Neuron (in vitro differentiated cells): ENCODE measurements around the gene TARP.

Experiments used
- H2AFZ ChIP-seq: one replicate; pipeline ENCODE4 v1.6.1; 2013; ENCODE audit warnings: low read depth, mild to moderate bottlenecking, inconsistent platforms, low read length, moderate library complexity
- H3K27me3 ChIP-seq: one replicate; pipeline ENCODE4 v1.6.1; 2013; ENCODE audit warnings: low read length; ENCODE audit not compliant: insufficient read depth
- H3K36me3 ChIP-seq: one replicate; pipeline ENCODE4 v1.6.1; 2013; ENCODE audit warnings: low read length; ENCODE audit not compliant: insufficient read depth
- H3K4me1 ChIP-seq: one replicate; pipeline ENCODE4 v1.6.1; 2013; ENCODE audit warnings: low read length; ENCODE audit not compliant: insufficient read depth
- H3K4me3 ChIP-seq: 2 replicates; pipeline ENCODE4 v1.5.1; 2013; ENCODE audit warnings: mild to moderate bottlenecking, low read length, moderate library complexity
- H3K9me3 ChIP-seq: one replicate; pipeline ENCODE4 v1.6.1; 2013; ENCODE audit warnings: low read length

The TARP gene

DNA sequence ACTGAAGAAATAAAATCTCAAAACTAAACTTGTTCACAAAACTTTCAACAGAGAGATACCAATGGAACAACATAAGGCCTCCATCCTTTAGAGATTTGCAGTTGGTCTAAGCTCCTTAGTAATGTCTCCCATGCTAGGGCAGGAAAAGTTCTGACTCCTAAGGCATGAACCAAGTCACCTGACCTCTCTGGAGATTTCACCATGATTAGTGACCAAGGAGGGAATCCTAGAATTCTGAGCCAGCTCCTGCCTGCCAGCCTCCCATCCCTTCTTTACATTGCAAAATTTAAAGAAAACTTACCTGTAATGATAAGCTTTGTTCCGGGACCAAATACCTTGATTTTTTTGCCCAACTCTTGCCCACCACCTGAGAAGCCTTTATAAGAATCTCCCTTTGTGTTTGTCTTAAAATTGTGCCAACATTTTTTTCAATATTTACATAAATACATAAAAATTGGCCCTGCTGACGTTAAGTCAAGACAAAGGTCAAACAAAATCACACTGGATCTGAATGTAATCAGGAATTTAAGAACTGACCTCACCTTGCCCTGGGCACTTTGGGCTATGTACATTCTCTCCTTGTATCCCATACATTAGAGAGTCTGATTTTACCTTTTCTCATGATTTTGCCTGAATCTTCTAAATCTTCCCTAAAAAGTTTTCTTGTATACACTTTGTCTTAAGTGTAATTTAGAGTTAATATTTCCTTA is at the start of gene TARP:
Gene TARP (minus strand): TSS at position 351 of the 710 bp plus-strand sequence.
- H3K27me3 ChIP-seq = no peaks in the 10 kb centered on the region
- H3K4me3 ChIP-seq = no peak within 1 kb of the TSS
- H3K4me1 ChIP-seq = no peaks in the 10 kb centered on the region
- no peak within 1 kb of the TSS for H2AFZ ChIP-seq
- no peaks in the 10 kb centered on the region for H3K9me3 ChIP-seq
- no peaks in the 10 kb centered on the region for H3K36me3 ChIP-seq

- H3K36me3 ChIP-seq = no peaks in the 10 kb centered on the region
- H3K4me1 ChIP-seq = no peaks in the 10 kb centered on the region
- H3K4me3 ChIP-seq = no peak overlapping the region
- no peaks in the 10 kb centered on the region for H3K9me3 ChIP-seq
- H3K27me3 ChIP-seq = no peaks in the 10 kb centered on the region
- H2AFZ ChIP-seq = no peak overlapping the region
Observed at GRCh38 chr7:38323156-38323555, 49.7 kb upstream of the TARP start.

DNA sequence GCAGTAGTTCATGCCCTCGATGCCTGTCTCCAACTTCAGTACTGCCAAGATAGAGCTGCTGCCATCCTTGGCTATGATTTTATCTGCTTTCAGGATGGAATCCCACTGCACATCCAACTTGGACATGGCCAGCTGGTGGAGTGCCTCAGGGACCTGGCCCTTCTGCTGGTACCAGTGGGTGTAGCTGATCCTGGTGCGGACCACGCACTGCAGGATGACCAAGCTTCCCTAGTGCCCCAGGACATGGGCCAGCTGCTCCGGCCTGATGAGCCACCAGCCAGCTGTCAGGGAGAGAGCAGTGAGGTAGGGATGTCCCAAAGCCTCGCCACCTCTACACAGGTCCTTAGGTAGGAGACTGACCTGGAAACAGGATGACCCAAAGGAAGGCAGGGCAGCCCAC is 49.0 kb upstream of the TARP start:
- no peaks in the 10 kb centered on the region for H3K9me3 ChIP-seq
- H3K27me3 ChIP-seq = no peaks in the 10 kb centered on the region
- no peaks in the 10 kb centered on the region for H3K4me1 ChIP-seq
- no peak overlapping the region for H3K4me3 ChIP-seq
- no peaks in the 10 kb centered on the region for H3K36me3 ChIP-seq
- H2AFZ ChIP-seq = no peak overlapping the region

- Histone ChIP-seq H3K36me3 (no peaks in the 10 kb centered on the region), H3K4me1 (no peaks in the 10 kb centered on the region), H2AFZ (no peak overlapping the region), H3K4me3 (no peak overlapping the region), H3K27me3 (no peaks in the 10 kb centered on the region), H3K9me3 (no peaks in the 10 kb centered on the region)
Observed at GRCh38 chr7:38321967-38322366, 48.5 kb upstream of the TARP start.

GRCh38 chr7:38321515-38321944 is 48.1 kb upstream of the TARP start:
- no peaks in the 10 kb centered on the region for H3K27me3 ChIP-seq
- H3K36me3 ChIP-seq = no peaks in the 10 kb centered on the region
- no peaks in the 10 kb centered on the region for H3K4me1 ChIP-seq
- H2AFZ ChIP-seq = no peak overlapping the region
- no peaks in the 10 kb centered on the region for H3K9me3 ChIP-seq
- no peak overlapping the region for H3K4me3 ChIP-seq

GRCh38 chr7:38321050-38321449 is 47.6 kb upstream of the TARP start:
- Histone ChIP-seq H3K9me3 (no peaks in the 10 kb centered on the region), H3K4me1 (no peaks in the 10 kb centered on the region), H3K27me3 (no peaks in the 10 kb centered on the region), H3K4me3 (no peak overlapping the region), H2AFZ (no peak overlapping the region), H3K36me3 (no peaks in the 10 kb centered on the region)

DNA sequence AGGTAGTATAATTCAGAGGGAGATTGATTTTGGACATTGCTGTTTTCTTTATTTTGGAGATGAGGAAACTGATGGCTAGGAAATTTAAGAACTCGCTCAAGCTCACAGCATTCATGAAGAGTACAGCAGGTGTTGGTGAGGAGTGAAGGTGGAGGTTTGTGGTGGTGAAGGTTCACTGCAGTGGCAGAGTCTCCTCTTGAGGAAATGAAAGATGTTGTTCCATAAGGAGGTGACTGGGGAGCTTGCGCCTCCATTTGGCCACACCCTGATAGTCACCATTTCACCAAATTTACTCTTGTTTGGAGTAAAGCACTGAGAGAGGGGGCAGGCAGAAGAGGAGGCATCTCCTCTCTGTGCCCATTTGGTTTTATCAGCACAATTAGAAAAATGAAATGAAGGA is 46.4 kb upstream of the TARP start:
- H3K27me3 ChIP-seq = no peaks in the 10 kb centered on the region
- H3K4me3 ChIP-seq = no peak overlapping the region
- no peak overlapping the region for H2AFZ ChIP-seq
- H3K4me1 ChIP-seq = no peaks in the 10 kb centered on the region
- no peaks in the 10 kb centered on the region for H3K36me3 ChIP-seq
- H3K9me3 ChIP-seq = no peaks in the 10 kb centered on the region

DNA sequence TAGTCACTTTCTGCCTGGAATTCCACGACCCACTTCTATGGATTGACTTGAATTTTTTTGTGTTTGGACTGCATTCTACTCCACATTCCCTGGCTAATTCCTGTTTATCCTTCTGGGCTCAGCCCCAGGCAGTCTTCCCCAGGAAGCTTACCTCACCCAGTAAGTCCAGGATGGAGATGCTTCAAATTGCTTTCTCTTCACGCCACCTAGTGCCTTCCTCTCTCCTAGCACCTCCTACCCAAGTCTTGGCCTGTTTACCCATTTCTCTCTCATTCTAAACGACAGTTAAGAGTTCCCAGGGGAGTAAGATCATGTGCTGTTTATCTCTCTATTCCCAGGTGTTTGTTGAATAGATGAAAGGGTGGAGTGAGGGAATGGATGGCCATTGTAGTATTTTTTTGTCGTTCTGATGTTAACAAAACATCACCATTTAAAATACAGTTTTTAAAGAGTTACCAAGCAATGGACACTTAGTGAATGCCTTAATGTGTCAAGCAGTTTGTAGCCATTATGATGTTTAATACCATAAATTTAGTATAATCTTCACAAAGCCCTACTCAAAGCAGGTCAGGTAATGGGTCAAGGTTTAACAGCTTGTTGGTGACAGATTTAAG is 45.5 kb upstream of the TARP start:
- no peaks in the 10 kb centered on the region for H3K9me3 ChIP-seq

DNA sequence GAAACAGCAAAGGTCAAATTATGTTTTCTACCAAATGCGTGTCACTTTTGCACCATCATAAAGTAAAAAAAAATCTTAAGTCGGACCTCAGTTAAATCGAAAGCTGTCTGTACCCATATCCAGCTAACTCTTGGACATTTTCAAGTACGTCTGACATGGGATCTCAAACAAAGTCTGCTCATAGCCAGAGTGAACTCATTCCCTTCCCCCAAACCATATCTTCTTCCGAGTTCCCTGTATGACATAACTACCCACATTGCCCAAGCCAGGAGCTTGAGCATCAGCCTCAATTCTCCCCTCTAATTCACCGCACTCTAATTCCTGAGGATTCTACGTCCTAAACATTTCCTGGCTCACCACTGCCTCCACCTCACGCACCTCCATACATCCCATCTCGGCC is 44.8 kb upstream of the TARP start:
- H3K9me3 ChIP-seq = no peaks in the 10 kb centered on the region
- no peaks in the 10 kb centered on the region for H3K27me3 ChIP-seq
- H3K36me3 ChIP-seq = no peaks in the 10 kb centered on the region
- no peak overlapping the region for H2AFZ ChIP-seq
- H3K4me1 ChIP-seq = no peaks in the 10 kb centered on the region
- no peak overlapping the region for H3K4me3 ChIP-seq

More for the DNA sequence above, 45.5 kb upstream of the TARP start:
- no peaks in the 10 kb centered on the region for H3K4me1 ChIP-seq
- H3K27me3 ChIP-seq = no peaks in the 10 kb centered on the region
- H3K36me3 ChIP-seq = no peaks in the 10 kb centered on the region
- H2AFZ ChIP-seq = no peak overlapping the region
- H3K4me3 ChIP-seq = no peak overlapping the region

DNA sequence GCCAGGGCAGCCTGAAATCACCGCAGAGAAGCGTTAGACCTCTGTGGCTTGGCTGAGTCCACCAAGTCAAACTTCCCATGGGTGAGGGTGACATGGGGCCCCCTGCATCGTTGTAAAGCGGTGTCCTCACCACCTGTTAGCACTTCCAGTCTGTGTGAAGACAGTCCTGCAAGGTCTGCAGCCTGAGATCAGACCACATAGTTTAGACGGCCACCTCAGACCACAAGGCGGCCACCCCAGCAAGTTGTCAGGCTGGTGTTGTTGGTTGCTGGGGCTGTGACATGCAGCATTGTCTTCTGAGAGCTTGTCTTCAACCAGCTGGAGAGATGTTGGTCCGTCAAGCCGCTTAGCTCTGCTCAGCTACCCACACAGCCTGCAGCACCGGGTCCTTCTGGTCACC is 44.1 kb upstream of the TARP start:
- Histone ChIP-seq H3K36me3 (no peaks in the 10 kb centered on the region), H2AFZ (no peak overlapping the region), H3K4me1 (no peaks in the 10 kb centered on the region), H3K27me3 (no peaks in the 10 kb centered on the region), H3K9me3 (no peaks in the 10 kb centered on the region), H3K4me3 (no peak overlapping the region)

GRCh38 chr7:38316733-38317360 is 43.4 kb upstream of the TARP start:
- no peak overlapping the region for H2AFZ ChIP-seq
- H3K4me3 ChIP-seq = no peak overlapping the region
- no peaks in the 10 kb centered on the region for H3K36me3 ChIP-seq
- no peaks in the 10 kb centered on the region for H3K4me1 ChIP-seq
- no peaks in the 10 kb centered on the region for H3K9me3 ChIP-seq
- H3K27me3 ChIP-seq = no peaks in the 10 kb centered on the region

DNA sequence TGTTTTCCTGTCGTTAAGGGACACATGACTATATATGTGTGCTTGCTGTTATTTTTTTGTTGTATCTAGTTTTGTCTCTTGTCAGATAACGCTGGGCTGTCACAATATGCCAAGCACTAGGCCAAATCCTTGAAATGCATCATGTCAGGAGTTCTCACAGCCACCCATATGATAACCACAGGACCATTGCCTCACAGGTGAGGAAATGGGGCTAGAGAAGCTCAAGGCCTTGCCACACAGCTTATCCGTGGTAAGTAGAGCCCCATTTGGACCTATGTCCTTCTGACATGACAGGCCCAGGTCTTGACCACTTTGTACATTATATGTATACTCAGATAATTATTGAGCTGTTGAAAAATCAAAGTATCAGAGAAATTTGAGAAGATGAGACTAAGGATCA is 42.0 kb upstream of the TARP start:
- no peaks in the 10 kb centered on the region for H3K9me3 ChIP-seq
- no peaks in the 10 kb centered on the region for H3K36me3 ChIP-seq
- H3K27me3 ChIP-seq = no peaks in the 10 kb centered on the region

DNA sequence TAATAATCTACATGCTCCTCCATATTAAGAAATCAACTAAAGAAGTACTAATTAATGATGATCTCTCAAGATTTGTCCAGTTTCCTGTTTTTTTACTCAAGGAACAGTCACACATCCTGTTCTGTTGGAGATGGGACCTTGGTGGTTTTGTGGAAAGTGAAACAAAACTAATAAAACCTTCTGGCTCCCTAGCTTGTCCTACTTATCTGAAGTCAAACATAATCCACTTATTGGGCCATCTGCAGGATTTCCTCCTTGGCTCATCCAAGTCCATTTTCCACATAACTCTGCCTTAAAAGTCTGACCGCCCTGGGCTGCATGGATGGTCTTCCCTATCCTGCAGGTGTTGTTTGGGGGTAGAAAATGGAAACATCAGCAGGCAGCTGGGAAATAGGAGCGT is 39.4 kb upstream of the TARP start:
- H3K27me3 ChIP-seq = no peaks in the 10 kb centered on the region
- H3K4me3 ChIP-seq = no peak overlapping the region
- no peak overlapping the region for H2AFZ ChIP-seq
- no peaks in the 10 kb centered on the region for H3K9me3 ChIP-seq
- H3K36me3 ChIP-seq = no peaks in the 10 kb centered on the region
- H3K4me1 ChIP-seq = no peaks in the 10 kb centered on the region

More for the DNA sequence above, 42.0 kb upstream of the TARP start:
- Histone ChIP-seq H3K4me3 (no peak overlapping the region), H3K4me1 (no peaks in the 10 kb centered on the region), H2AFZ (no peak overlapping the region)
